HuH-7 (cell line): ENCODE data around the gene VTCN1.
"Not testable (repeated sequence)": the region's sequence is repeated elsewhere in the genome, so short reads cannot be mapped to it uniquely, and the experiment has no call there.

Experiments
- DNase-seq: peaks from one replicate; pipeline ENCODE4 v3.0.0; 2011; ENCODE audit warnings: low spot score

Gene VTCN1

DNA sequence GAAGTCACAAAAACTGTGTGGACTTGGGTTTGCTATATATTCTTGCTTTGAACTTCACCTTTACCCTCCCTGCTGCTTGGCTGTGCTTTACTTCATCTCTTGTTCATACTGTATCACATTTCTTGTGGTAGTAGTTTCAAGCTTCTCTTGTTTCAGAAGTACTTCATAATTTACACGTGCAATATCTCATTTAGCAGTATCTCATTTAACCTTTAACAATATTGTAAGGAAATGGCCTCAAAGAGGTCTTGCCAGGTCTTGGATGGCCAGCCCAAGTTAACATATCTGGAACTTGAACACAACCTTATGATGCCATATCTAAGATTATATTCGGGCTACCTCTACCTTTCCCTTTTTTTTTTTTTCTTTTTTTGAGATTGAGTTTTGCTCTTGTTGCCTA is 87.5 kb downstream of the VTCN1 start:
- DNase-seq = no peak

- DNase-seq = no peak
These were observed 88.2 kb downstream of the VTCN1 start for GRCh38 chr1:117122330-117123025.

DNA sequence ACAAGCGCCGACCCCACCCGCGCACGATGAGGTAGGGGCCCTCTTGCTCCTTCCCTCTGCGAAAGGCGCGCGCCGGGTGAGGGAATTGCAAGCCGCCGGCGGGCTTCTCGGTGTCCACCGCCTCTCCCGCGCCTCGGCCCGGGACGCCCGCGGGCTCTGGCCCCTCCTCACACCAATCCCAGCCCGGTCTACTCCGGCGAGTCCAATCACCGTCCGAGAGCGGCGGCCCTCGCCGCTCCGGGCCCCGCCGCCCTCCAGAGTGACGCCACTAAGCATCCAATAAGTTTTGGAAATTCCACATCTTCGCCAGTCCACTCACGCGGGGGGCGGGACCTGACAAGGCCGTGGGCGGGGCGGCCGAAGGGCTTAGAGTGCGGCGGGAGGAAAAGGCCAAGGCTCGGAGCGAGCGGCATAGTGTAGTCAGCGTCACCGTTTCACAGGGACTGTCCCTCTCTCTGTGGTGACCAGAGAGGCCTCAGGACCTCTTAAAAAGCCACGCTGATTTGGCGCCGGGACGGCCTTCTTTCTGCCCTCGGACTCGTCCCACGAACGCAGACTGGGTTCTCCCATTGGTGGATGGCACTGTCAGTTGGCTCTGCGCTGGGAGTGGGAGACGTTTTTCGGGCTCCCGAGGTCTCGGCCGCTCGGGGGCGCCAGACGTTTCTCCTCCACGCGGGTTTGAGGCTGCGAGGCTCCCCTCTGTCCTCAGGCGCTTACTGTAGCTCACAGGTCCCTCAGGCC is 89.0 kb downstream of the VTCN1 start, which contains the start of gene TRIM45:
TSS of gene TRIM45 (minus strand) at position 161 of the 741 bp plus-strand sequence. CDS start 548 bp downstream, outside the sequence.
- DNase-seq = peak; percentile 91

DNA sequence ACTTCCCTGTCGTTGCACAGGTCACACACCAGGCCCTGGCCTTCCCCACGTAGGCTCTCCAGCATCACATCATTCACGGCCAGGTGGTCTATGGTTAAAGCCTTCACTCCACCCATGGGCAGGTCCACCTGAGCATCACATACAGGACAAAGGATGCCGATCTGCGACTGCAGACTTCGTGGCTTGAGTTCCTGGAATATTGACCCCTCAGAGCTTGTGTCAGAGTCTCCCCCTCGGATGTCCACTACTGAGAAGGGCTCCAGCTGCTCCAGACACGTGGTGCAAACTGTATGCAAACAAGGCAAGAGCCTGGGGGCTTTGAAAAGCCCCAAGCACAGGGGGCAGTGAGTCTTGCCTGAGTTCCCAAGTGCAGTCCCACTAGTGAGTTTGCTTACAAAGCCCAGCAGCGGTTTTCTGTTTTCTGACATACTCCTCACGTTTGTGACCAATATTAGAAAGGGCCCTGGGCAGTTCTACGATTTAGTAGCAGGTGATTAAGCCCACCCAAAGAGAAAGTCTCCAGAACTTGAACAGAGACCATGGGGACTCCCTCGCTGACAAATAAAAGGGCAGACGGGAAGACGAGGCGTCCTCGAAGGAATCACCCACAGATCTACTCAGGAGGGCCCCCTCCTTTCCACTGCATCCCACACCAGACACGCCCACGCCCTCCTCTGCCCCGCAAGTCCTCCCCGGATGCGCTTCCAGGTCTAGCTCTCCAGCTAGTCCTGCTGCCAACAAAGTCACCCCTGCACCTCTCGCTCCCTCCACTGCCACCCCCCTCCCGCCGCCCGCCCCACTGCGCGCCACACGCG is 89.7 kb downstream of the VTCN1 start:
- no peak for DNase-seq

DNA sequence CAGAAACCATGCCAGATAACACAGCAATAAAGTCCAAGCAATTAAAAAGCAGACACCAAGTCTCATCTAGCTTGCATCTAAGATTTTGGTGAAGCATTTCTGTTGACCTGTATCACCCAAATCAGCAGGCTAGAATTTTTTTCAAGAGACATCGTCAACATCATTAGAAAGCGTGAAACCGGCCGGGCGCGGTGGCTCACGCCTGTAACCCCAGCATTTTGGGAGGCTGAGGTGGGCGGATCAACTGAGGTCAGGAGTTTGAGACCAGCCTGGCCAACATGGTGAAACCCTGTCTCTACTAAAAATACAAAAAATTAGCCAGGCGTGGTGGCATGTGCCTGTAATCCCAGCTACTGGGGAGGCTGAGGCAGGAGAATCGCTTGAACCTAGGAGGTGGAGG is 91.6 kb downstream of the VTCN1 start:
- not testable (repeated sequence) for DNase-seq

GRCh38 chr1:117118137-117118536 is 92.6 kb downstream of the VTCN1 start:
- no peak for DNase-seq

- no peak for DNase-seq
These were observed 93.0 kb downstream of the VTCN1 start for GRCh38 chr1:117117697-117118096.

DNA sequence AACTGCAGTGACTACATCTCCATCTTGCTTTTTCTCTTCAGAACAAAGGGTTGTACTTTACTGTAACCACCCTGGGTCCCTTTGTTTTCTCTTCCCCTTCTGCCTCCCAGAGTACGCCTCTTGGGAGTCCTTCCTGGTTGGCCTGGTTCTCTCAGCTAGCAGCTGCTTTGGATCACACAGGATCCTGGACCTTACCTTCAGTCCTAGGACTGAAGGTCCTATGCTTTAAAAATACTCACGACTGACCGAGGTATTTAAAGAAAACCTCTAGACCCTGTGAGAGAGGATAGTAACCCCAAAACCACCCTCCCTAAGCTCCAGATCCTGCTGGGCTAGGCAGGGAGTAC is 94.0 kb downstream of the VTCN1 start:
- DNase-seq = no peak

DNA sequence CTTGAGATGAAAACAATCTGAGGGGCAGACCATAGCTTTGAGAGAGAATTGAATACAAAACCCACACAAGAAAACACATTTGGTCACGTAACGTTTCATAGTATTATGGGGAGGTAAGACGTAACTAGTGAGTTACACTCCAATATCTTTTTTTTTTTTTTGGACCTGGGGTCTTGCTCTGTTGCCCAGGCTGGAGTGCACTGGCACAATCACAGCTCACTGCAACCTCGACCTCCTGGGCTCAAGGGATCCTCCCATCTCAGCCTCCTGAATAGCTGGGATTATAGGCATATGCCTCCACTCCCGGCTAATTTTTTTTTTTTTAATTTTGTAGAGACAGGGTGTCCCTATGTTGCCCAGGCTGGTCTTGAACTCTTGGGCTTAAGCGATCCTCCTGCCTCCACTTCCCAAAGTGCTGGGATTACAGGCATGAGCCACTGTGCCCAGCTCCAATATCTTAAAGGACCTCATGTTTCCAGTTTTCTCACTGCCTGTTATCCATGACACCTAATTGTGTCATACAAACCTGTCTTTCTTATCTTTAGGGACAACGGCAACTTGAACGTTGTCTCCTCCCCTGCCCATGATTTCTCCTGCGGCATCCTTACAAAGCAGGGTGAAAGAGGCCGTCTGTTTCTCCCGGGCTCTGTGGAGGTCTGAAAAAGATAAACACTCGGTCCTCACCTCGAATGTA is 94.5 kb downstream of the VTCN1 start:
- no peak for DNase-seq

- DNase-seq = no peak
These were observed 95.8 kb downstream of the VTCN1 start for GRCh38 chr1:117114877-117115276.

DNA sequence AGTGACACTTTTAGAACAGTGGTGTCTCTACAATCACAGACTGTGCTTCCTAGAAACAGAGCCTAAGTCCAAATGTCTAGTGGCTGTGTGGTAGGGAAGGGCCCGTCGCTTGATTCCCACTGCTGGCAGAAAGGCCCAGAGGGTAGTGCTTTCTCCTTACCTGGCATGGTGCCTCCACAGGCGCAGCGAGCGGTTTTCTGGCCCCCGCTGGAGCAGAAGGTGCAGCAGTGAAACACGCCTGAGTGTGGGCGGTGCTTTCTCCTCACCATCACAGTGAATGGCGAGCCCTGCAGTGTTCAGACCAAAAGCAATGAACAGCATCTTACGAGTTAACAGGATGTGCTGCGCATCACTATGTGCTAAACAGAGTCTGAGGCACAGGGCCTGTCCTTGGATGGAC is 97.5 kb downstream of the VTCN1 start:
- no peak for DNase-seq

DNA sequence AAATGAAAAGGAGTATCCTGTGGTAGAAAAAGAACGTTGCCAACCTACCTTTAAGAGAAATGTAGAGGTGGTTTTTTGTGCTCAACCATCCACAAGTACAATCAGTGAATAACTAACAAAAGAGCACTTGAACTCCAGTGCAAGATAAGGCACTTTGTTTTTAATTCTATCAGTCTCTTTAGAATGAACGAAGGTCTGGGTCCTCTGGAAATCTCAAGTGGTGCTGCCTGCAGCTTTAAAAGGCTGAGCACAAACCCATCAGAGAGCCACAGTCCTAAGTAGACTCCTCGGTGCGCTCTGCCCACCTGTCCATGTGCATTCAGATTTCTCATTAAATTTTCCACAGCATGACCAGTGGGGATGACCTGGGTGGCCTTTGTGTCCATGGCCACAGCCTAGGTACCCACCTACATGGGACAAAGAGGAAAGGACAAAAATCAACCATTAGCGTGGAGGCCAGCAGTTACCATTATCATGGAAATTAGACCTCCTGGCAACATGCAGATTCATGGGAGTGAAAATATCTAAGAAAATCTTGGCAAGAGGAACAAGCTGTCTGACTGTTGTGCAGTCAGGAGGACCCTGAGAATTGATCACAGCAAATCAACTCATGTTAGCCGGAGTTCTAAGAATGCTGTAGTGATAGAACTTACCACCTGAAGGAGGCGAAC is 98.5 kb downstream of the VTCN1 start:
- DNase-seq = no peak

DNA sequence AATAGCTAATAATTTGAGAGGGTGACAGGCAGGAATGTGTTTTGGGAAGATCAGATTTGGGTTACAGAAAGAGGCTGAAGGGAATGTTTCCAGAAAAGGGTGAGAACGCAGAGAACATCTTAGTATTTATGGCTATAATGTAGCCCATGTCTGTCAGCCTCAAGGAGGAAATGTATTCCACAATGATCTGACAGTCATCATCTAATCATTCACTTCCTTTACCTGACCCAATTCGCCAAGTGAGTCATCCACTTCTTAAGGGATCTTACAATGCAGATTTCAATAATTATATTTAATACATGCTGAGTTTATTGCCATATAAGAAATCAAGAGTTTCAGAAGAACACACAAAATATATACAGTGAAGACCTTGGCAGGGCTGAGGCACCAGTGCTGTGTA is 100.0 kb downstream of the VTCN1 start:
- no peak for DNase-seq

- no peak for DNase-seq
These were observed 103.4 kb downstream of the VTCN1 start for GRCh38 chr1:117107364-117107763.

- no peak for DNase-seq
These were observed 104.2 kb downstream of the VTCN1 start for GRCh38 chr1:117106478-117106877.

DNA sequence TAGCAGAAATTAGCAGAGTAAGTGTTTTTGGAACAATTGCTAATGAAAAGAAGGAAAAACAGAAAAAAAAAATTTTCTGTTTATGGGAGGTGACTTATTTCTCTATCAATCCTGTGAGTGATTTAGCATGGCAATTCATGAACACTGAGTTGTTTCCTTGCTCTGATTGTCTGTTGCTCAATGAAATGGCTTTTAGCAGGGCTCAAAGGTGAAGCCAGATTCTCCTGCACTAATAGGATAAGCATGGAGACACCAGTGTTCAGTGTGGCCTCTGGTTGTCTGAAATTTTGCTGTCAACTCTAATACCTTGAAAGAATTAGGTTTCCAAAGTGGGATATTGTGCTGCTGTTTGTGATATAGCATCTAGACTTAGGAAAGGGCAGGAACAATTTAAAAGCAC is 105.0 kb downstream of the VTCN1 start:
- no peak for DNase-seq

DNA sequence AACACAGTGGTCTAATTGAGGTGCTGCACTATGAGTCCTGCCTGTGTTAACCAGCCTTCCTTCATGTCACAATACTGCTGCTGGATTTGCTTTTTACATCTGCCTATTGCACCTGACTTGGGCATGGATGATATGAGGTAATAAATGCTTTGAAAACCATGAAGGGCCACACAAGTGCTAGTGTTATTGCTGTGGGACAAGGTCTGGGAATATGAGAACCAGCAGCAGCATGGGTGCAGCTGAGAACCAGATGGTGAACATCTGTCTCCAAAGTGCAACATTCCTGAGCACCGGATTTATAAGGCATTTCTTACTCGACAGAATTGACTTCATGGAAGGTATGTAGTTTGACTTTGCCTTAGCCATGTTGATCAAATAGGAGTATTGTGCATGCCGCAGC is 105.7 kb downstream of the VTCN1 start:
- DNase-seq = no peak

DNA sequence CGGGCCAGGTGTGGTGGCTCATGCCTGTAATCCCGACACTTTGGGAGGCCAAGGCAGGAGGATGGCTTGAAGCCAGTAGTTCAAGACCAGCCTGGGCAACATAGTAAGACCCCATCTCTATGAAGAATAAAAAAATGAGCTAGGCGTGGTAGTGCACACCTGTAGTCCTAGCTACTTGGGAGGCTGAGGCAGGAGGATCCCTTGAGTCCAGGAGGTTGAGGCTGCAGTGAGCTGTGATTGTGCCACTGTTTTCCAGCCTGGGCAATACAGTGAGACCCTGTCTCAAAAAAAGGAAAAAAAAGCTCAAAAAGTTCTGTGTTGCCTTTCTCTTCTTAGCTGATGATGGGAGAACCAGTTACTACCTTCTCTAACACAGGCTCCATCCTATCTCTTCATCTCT is 108.9 kb downstream of the VTCN1 start:
- not testable (repeated sequence) for DNase-seq

- no peak for DNase-seq
These were observed 109.4 kb downstream of the VTCN1 start for GRCh38 chr1:117101334-117101733.

DNA sequence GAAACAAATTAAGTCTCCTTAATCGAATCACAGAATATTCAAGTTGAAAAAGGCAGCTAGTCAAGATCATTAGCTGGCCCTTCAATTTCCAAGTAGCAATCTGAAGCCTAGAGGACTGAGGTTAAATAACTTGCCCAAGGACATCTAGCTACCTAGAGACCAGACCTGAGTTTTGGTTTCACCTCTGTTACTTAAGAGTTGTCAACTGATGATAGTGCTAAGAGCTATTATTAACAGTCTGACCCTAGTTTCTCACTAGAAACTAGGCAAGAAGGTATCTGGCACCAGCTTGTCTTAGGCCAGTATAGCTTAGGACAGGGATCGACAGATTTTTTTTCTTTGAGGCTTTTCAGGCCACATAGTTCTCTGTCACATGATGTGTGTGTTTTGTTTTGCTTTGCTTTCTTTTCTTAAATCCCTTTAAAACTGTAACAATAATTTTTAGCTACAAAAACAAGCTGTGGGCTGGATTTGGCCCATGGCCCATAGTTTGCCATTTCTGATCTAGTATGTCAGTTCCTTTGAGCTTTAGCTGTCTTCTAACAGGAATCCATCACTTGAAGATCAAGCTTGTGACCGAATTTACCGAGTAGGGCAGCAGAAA is 112.3 kb downstream of the VTCN1 start:
- DNase-seq = no peak

DNA sequence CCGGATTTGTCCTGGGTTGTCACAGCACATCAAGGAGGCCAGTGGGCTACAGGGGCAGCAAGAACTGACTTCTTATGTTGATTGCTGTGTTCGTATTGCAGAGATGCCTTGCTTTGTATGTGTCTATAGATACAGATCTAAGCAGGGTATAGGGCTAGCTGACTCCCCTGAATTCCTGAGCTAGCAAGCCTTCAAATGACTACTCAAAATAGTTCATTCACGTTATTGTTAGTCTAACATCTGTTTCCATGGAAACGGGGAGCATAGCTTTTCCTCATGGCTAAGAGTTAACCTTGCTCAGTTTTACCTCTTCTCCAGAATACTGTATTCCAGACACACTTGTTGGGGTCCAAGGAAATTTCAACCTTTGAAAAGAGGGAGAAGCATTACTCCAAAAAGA is 113.3 kb downstream of the VTCN1 start:
- no peak for DNase-seq
